ENCODE measurements around the gene RTN1.

The RTN1 gene

DNA sequence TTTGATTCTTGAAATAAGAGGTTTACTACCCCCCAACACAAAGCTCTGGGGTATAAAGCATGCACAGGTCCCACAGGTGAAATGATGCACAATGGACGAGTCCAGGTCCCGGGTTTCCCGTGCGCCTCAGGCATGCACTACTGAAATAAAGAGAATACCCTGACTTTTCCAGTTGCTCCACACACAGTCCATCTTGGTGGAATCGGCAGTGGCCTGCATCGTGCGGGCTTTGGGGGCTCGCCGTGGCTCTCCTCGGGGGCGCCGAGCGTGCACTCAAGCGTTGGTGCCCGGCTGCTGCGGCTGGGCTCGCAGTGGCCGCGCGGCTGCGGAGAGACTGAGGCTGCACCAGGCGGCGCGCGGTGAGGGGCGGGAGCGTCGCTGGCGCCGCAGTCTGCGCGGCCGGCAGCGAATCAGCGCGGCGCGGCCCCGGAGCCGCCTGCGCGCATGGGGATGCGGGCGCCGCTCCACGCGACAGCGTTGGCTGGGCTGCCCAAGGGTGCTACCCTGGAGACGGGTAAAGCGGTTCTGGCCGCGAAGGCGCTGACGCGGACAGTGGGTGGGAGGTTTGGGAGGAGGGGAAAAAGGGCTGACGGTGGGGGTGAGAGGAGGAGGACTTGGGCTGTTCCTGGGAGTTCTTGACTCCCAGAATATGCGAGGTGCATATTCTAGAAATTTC lies 240.2 kb downstream of the RTN1 start:
- no peak for DNase-seq (ENCODE audit: low read depth in 2 of 2)

DNA sequence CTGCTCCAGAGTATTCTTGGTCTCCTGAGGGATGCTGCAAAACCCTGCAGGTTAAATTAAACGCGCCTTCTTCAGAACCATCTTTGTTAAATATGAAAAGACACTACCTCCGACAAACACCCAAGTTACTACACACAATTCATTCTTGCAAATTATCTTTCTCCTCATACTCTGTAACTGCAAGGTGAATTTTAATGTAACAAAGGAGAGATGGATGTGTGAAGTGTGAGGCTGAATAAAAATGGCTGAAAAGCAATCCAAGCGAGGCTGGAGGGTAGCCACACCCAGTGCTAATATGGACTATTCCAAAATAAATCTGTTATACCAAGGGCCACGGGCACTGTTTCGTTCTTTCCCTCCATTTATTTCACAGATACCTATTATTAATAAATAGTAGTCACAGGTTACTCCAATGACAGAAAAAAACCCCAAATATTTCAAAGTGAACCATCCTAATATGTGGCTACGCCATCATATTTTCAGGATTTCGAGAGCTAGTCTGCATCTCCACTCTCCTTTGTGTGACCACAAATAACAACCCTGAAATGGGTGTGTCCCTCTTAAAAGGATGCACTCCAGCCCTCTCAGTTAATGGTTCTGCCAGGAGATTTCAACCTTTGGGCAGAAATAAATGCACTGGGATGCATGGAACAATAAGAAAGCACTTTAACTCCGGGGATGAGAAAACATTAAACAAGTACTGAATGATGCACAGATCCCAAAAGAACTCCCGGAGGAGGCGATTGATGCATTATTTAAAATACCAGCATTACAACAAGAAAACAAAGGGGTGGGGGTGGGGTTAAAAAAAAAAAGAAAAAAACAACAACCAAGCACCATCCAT lies 240.9 kb downstream of the RTN1 start:
- DNase-seq (ENCODE audit: low read depth in 2 of 2) = no peak

- no peak for DNase-seq (ENCODE audit: low read depth in 2 of 2)
Measured at GRCh38 chr14:59627011-59627520, 243.5 kb downstream of the RTN1 start.

- DNase-seq (ENCODE audit: low read depth in 2 of 2) = no peak
Measured at GRCh38 chr14:59622631-59623030, 247.9 kb downstream of the RTN1 start.

DNA sequence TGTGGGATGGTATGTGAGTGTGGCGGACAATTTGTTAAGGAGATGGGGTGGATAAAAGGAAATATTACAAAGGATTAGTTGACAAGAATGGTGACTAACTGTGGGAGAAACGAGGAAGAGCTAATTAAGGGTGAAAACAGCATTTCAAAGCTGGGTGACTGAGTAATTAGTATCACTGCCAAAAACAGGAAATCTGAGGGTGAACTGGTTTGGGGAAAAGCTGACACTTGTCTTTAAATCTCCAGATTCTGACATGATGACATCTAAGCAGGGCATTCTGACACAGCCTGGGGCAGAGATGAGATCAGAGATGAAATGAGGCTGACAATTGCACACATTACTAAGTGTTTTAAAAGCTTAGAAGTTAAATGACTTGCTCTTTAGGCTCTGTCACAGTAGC lies 251.5 kb downstream of the RTN1 start:
- no peak for DNase-seq (ENCODE audit: low read depth in 2 of 2)

GRCh38 chr14:59601056-59601455 lies 269.5 kb downstream of the RTN1 start:
- no peak for DNase-seq (ENCODE audit: low read depth in 2 of 2)

GRCh38 chr14:59600211-59600945 lies 270.2 kb downstream of the RTN1 start:
- DNase-seq (ENCODE audit: low read depth in 2 of 2) = no peak

- DNase-seq (ENCODE audit: low read depth in 2 of 2) = no peak
Measured at GRCh38 chr14:59595071-59595470, 275.5 kb downstream of the RTN1 start.

DNA sequence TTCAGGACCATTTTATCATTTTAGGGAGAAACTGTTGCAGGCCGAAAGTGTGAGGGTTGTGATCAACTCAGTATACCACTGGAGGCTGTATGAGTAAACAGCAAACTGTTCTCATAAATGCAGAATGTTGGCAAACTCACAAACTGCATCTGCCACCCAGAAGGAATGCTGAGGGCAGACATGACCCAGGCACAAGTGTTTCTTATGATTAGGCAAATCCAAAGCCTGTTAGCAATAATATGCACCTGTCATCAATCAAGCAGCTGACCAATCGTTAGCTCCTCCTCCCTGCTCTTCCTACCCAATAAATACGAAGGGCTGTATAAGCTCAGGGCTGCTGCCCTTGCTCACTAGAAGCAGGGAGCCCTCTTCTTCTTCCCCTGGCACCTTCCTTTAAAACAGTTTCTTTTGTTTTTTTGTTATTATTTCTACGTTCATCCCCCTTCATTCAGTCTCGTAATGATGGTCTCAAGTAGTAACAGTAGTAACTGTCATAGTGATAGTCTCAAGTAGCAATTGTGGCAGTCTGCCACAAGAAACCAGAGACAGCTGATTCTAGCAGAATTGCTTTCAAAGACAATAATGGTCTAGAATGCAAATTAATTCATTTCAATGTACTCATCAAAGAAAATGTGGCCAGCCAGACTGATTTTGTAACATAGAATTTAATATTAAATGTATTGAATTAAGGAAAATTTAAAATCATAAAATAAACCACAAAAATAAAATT lies 278.8 kb downstream of the RTN1 start:
- DNase-seq (ENCODE audit: low read depth in 2 of 2) = no peak

GRCh38 chr14:59588101-59588500 lies 282.5 kb downstream of the RTN1 start:
- DNase-seq (ENCODE audit: low read depth in 2 of 2) = no peak

- DNase-seq (ENCODE audit: low read depth in 2 of 2) = no peak
Measured at GRCh38 chr14:59585891-59586554, 284.6 kb downstream of the RTN1 start.

DNA sequence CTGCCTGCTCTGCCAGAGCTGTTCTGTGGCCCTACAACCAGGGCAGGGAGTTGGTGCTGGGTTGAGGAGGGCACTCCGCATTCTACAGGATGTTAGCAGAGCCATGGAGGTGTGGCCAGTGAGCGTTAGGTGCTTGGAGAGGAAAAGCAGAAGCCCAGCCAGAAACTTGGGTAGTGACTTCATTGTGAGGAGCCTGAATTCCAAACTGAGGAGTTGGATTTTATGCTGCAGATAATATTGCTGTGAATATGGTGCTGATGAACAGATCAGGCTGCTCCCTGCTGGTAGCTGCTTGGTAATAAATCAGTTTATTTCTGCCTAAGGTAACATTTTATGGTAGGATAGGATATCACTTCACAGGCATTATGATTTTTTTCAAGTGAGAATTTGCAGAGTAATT lies 286.8 kb downstream of the RTN1 start:
- DNase-seq (ENCODE audit: low read depth in 2 of 2) = no peak

DNA sequence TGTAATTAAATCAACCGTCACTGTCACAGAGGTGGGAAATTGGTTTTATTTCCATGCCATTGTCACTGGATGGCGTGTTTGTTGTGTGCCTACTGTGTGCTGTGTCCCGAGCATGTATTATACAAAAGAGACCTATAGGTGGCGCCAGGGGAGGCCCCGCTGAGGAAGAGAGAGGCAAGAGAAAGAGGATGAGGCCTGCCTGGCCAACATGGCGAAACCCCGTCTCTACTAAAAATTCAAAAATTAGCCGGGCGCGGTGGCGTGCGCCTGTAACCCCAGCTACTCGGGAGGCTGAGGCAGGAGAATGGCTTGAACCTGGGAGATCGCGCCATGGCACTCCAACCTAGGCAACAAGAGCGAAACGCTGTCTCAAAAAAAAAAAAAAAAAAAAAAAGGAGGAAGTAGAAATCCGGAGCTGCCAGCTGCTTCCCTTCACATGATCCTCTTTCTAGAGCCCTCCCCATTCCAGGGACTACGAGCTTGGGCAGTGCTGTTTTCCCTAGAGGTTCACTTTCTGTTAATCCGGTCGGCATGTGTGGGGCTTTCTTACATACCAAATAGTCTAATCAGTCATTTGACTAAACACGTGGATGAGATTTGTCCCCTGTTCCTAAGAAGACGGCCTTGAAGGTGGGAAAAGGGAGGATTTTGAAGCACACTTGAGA lies 287.6 kb downstream of the RTN1 start:
- DNase-seq (ENCODE audit: low read depth in 2 of 2) = no peak

DNA sequence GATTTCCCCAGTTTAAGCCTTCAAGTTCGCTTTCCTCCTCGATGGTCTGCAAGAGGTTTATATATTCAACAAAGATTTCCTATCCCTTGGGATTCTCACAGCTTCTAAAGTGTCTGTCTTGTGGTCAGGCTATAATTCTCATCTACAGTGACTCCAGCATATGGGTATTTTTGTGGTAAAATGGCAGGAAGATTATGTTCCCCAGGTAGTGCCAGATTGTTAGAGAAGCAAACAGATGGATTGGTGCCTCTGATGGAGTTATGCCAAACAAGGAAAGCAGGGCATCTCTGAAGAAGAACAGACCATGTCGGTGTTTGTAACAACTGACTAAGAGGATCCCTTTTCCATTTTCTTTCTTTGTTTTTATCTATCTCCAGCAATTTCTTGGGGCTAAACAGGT lies 288.4 kb downstream of the RTN1 start:
- DNase-seq (ENCODE audit: low read depth in 2 of 2) = no peak

GRCh38 chr14:59580911-59581310 lies 289.7 kb downstream of the RTN1 start:
- DNase-seq (ENCODE audit: low read depth in 2 of 2) = no peak

- DNase-seq (ENCODE audit: low read depth in 2 of 2) = peak; percentile 75 to 77
Measured at GRCh38 chr14:59576332-59577294, 294.0 kb downstream of the RTN1 start, which contains the start of gene CCDC175. CCDC175 (minus strand) TSS chr14:59576812; CDS start chr14:59576775, 37 bp downstream.

DNA sequence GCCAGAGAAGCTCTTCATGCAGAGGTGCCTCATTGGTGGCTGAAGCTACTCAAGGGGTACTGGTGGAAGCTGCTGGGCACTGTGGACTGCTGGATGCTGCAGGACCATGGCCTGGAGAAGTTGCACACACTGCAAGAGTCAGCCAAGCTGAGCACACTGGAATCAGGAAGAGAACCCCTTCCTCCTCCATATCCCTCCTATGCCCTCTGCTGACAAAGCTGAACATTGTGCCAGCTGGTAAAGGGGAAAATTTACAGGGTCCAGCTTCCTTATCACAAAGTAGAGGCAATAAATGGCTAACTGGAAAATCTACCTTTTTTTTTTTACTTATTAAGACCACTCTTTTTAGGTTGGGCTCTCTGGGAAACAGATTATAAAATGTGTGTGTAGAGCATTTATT lies 300.5 kb downstream of the RTN1 start:
- DNase-seq (ENCODE audit: low read depth in 2 of 2) = no peak

DNA sequence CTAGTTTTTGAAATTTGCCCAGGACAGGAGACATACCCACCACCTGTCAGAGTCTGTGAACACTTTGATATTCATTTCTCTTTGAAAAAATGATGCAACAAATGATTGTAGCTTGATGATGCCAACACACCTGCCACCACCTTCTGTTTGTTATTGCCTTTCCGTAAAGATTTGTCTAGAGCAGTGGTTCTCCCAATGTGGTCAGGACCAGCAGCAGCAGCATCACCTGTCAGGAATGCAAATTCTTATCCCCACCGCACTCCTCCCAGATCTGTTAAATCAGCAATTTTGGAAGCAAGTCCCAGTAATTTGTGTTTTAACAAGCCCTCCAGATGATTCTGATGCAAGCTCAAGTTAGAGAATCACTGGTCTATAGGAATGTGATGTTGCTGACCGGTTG lies 303.9 kb downstream of the RTN1 start:
- DNase-seq (ENCODE audit: low read depth in 2 of 2) = no peak

- no peak for DNase-seq (ENCODE audit: low read depth in 2 of 2)
Measured at GRCh38 chr14:59566296-59566695, 304.3 kb downstream of the RTN1 start.
